H9 (cell line): Measurements from ENCODE around the gene HTRA3. TPM values are rescaled to one million over a fixed set of nuclear protein-coding genes. Genes with fewer than 3 reads are reported as not detected.

ENCODE experiments used
- DNase-seq: peaks from one replicate; pipeline ENCODE4 v3.0.0-alpha.2; 2017
- H2AFZ ChIP-seq: one replicate; pipeline ENCODE4 v1.6.1; 2013; ENCODE audit warnings: mild to moderate bottlenecking, low read length, control low read depth, moderate library complexity
- H2AK5ac ChIP-seq: 2 replicates; pipeline ENCODE4 v1.6.1; 2013; ENCODE audit warnings: low read length, control low read depth, mixed read lengths; ENCODE audit not compliant: insufficient read length
- H2BK120ac ChIP-seq: one replicate; pipeline ENCODE4 v1.6.1; 2013; ENCODE audit warnings: low read depth, mild to moderate bottlenecking, low read length, control low read depth, inconsistent platforms; ENCODE audit not compliant: poor library complexity, severe bottlenecking
- H2BK12ac ChIP-seq: 2 replicates; pipeline ENCODE4 v1.6.1; 2013; ENCODE audit warnings: low read length, control low read depth, mixed read lengths, low read depth; ENCODE audit not compliant: insufficient read length
- H2BK15ac ChIP-seq: 2 replicates; pipeline ENCODE4 v1.6.1; 2013; ENCODE audit warnings: low read depth, low read length, control low read depth
- H2BK20ac ChIP-seq: one replicate; pipeline ENCODE4 v1.6.1; 2013; ENCODE audit warnings: low read depth, mild to moderate bottlenecking, low read length, control low read depth, inconsistent platforms; ENCODE audit not compliant: poor library complexity, severe bottlenecking
- H2BK5ac ChIP-seq: 2 replicates; pipeline ENCODE4 v1.6.1; 2013; ENCODE audit warnings: low read length, control low read depth, mixed read lengths; ENCODE audit not compliant: insufficient read length
- H3K14ac ChIP-seq: 2 replicates; pipeline ENCODE4 v1.6.1; 2013; ENCODE audit warnings: low read length, control low read depth; ENCODE audit not compliant: insufficient read depth
- H3K18ac ChIP-seq: 2 replicates; pipeline ENCODE4 v1.6.1; 2013; ENCODE audit warnings: low read depth, mild to moderate bottlenecking, mixed read lengths, low read length, control low read depth; ENCODE audit not compliant: insufficient read length
- H3K23ac ChIP-seq: 2 replicates; pipeline ENCODE4 v1.6.1; 2013; ENCODE audit warnings: low read length, control low read depth, mixed read lengths, low read depth; ENCODE audit not compliant: insufficient read length
- H3K23me2 ChIP-seq: 2 replicates; pipeline ENCODE4 v1.6.1; 2013; ENCODE audit warnings: low read depth, mild to moderate bottlenecking, mixed read lengths, low read length, control low read depth; ENCODE audit not compliant: insufficient read length, poor library complexity, severe bottlenecking
- H3K27ac ChIP-seq: 2 replicates; pipeline ENCODE4 v1.5.1; 2013; ENCODE audit warnings: low read length, control low read depth, mixed read lengths, low read depth; ENCODE audit not compliant: insufficient read length
- H3K27me3 ChIP-seq: 2 replicates; pipeline ENCODE4 v1.6.1; 2013; ENCODE audit warnings: low read length, control low read depth, inconsistent platforms; ENCODE audit not compliant: insufficient read depth
- H3K4ac ChIP-seq: 2 replicates; pipeline ENCODE4 v1.6.1; 2013; ENCODE audit warnings: low read depth, mild to moderate bottlenecking, control low read depth, inconsistent platforms, low read length, moderate library complexity
- H3K4me1 ChIP-seq: 2 replicates; pipeline ENCODE4 v1.6.1; 2013; ENCODE audit warnings: low read length, control low read depth, inconsistent platforms; ENCODE audit not compliant: insufficient read depth
- H3K4me2 ChIP-seq: 2 replicates; pipeline ENCODE4 v1.6.1; 2013; ENCODE audit warnings: low read length, control low read depth, mixed read lengths; ENCODE audit not compliant: insufficient read length, insufficient read depth
- H3K56ac ChIP-seq: 2 replicates; pipeline ENCODE4 v1.6.1; 2013; ENCODE audit warnings: low read depth, mild to moderate bottlenecking, mixed read lengths, low read length, control low read depth; ENCODE audit not compliant: insufficient read length
- H3K79me1 ChIP-seq: 2 replicates; pipeline ENCODE4 v1.6.1; 2013; ENCODE audit warnings: low read depth, mild to moderate bottlenecking, moderate library complexity, low read length, control low read depth, inconsistent platforms; ENCODE audit not compliant: insufficient read depth, poor library complexity, severe bottlenecking
- H3K79me2 ChIP-seq: 2 replicates; pipeline ENCODE4 v1.6.1; 2013; ENCODE audit warnings: low read length, control low read depth, inconsistent platforms; ENCODE audit not compliant: insufficient read depth
- H3K9ac ChIP-seq: 2 replicates; pipeline ENCODE4 v1.6.1; 2013; ENCODE audit warnings: low read length, control low read depth, mixed read lengths; ENCODE audit not compliant: insufficient read length; ENCODE audit errors: extremely low read depth
- H3K9me3 ChIP-seq: one replicate; pipeline ENCODE4 v1.6.1; 2013; ENCODE audit warnings: low read depth, low read length, inconsistent platforms; ENCODE audit not compliant: control insufficient read depth
- H3T11ph ChIP-seq: one replicate; pipeline ENCODE4 v1.6.1; 2013; ENCODE audit warnings: mild to moderate bottlenecking, low read length, control low read depth, inconsistent platforms
- H4K20me1 ChIP-seq: one replicate; pipeline ENCODE4 v1.6.1; 2013; ENCODE audit not compliant: control insufficient read depth, insufficient read length, insufficient read depth
- H4K5ac ChIP-seq: 2 replicates; pipeline ENCODE4 v1.6.1; 2013; ENCODE audit warnings: low read depth, mild to moderate bottlenecking, mixed read lengths, low read length, control low read depth; ENCODE audit not compliant: insufficient read length
- H4K8ac ChIP-seq: replicated peaks from 2 replicates; pipeline ENCODE4 v1.6.1; 2013; ENCODE audit warnings: low read length, control low read depth, mixed read lengths, low read depth; ENCODE audit not compliant: insufficient read length
- H4K91ac ChIP-seq: 2 replicates; pipeline ENCODE4 v1.6.1; 2013; ENCODE audit warnings: low read depth, mild to moderate bottlenecking, moderate library complexity, mixed read lengths, low read length, control low read depth; ENCODE audit not compliant: insufficient read length
- H3K27ac Mint-ChIP-seq, 3 experiments: 2 replicates in 2 of 3; 3 replicates in 1 of 3; pipeline ENCODE4 v1.8.0; 2020 to 2021; ENCODE audit warnings: mixed read lengths in 3 of 3, mild to moderate bottlenecking in 1 of 3, moderate library complexity in 1 of 3
- H3K27me3 Mint-ChIP-seq: 2 replicates; pipeline ENCODE4 v1.8.0; 2021; ENCODE audit warnings: low read depth, mild to moderate bottlenecking, moderate library complexity, mixed read lengths
- H3K36me3 Mint-ChIP-seq, 3 experiments: 2 replicates in 2 of 3; 3 replicates in 1 of 3; pipeline ENCODE4 v1.8.0; 2020 to 2021; ENCODE audit warnings: low read depth in 3 of 3, mixed read lengths in 3 of 3; ENCODE audit not compliant: insufficient read depth in 1 of 3
- H3K4me1 Mint-ChIP-seq, 2 experiments: 2 replicates each; pipeline ENCODE4 v1.8.0; 2020; ENCODE audit warnings: mixed read lengths in 2 of 2
- H3K4me3 Mint-ChIP-seq, 2 experiments: 2 replicates in 1 of 2; 3 replicates in 1 of 2; pipeline ENCODE4 v1.8.0; 2020 to 2021; ENCODE audit warnings: mild to moderate bottlenecking in 2 of 2, mixed read lengths in 2 of 2, moderate library complexity in 1 of 2
- H3K9me3 Mint-ChIP-seq, 2 experiments: 2 replicates in 1 of 2; 3 replicates in 1 of 2; pipeline ENCODE4 v1.8.0; 2020; ENCODE audit warnings: mild to moderate bottlenecking in 2 of 2, mixed read lengths in 2 of 2, moderate library complexity in 1 of 2
- WGBS: extraction: QIAGEN DNeasy Blood & Tissue Kit; methylation state at CpG from one replicate; pipeline ENCODE4 v1.1.7; 2013; ENCODE audit warnings: missing lambda C conversion rate, low lambda C conversion rate, mixed read lengths; ENCODE audit not compliant: insufficient read length; ENCODE audit errors: extremely low coverage; 5-methylcytosine and 5-hydroxymethylcytosine counted together
- total RNA-seq: library from RNA; stranded (reverse); gene quantifications from 2 replicates; pipeline ENCODE4 v1.2.1, GENCODE V29; 2021
- TF ChIP-seq, protein P1 (sequence below): fragments of 200-600 bp; sonication (generic); conservative IDR thresholded peaks from 3 replicates; pipeline ENCODE4 v1.8.0; 2021; ENCODE audit warnings: antibody characterized with exemption, mild to moderate bottlenecking

The HTRA3 gene
- total RNA-seq, 1 experiment from 2014 or later: 3.0 TPM

DNA sequence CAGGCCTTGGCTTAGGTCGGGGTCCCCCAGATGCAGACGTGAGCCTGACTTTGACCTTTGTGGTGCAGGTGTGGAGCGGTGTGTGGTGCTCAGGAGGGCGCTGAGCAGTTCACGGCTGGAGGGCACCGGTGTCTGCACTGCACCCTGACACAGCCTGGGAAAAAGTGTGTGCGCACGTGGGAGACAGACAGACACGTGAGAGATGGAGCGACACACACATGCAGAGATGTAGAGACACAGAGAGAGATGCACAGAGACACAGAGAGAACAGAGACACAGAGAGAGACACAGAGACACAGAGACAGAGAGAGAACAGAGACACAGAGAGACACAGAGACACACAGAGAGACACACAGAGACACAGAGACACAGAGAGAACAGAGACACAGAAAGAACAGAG is 6.2 kb upstream of the HTRA3 start:
- no peak overlapping the region for H4K8ac ChIP-seq
- no peak for DNase-seq
- H3K4ac ChIP-seq: no peak overlapping the region
- no peak overlapping the region for H3K14ac ChIP-seq
- H2BK120ac ChIP-seq: no peak overlapping the region
- Mint-ChIP-seq H3K4me3 (peak overlapping the region in 1 of 2 experiments; percentile 0; a peak in 1 of 5 replicates), H3K27ac (no peak overlapping the region; a peak in 2 of 7 replicates), H3K4me1 (peaks cover 0 to 16% of the 10 kb centered on the region in 2 experiments; a peak in 2 of 4 replicates), H3K27me3 (peaks cover 4% of the 10 kb centered on the region), H3K36me3 (no peaks in the 10 kb centered on the region), H3K9me3 (no peaks in the 10 kb centered on the region; a peak in 1 of 5 replicates)
- H2BK15ac ChIP-seq: no peak overlapping the region
- H3K4me1 ChIP-seq: no peaks in the 10 kb centered on the region
- no peaks in the 10 kb centered on the region for H3K79me2 ChIP-seq
- no peaks in the 10 kb centered on the region for H4K20me1 ChIP-seq
- H3T11ph ChIP-seq: no peak overlapping the region
- no peak overlapping the region for H2AK5ac ChIP-seq
- H3K18ac ChIP-seq: no peak overlapping the region
- H4K91ac ChIP-seq: no peak overlapping the region
- no peak overlapping the region for H3K9ac ChIP-seq
- no peak overlapping the region for H2BK12ac ChIP-seq
- H3K56ac ChIP-seq: no peak overlapping the region
- no peaks in the 10 kb centered on the region for H3K27me3 ChIP-seq
- TF ChIP-seq, protein P1, sequence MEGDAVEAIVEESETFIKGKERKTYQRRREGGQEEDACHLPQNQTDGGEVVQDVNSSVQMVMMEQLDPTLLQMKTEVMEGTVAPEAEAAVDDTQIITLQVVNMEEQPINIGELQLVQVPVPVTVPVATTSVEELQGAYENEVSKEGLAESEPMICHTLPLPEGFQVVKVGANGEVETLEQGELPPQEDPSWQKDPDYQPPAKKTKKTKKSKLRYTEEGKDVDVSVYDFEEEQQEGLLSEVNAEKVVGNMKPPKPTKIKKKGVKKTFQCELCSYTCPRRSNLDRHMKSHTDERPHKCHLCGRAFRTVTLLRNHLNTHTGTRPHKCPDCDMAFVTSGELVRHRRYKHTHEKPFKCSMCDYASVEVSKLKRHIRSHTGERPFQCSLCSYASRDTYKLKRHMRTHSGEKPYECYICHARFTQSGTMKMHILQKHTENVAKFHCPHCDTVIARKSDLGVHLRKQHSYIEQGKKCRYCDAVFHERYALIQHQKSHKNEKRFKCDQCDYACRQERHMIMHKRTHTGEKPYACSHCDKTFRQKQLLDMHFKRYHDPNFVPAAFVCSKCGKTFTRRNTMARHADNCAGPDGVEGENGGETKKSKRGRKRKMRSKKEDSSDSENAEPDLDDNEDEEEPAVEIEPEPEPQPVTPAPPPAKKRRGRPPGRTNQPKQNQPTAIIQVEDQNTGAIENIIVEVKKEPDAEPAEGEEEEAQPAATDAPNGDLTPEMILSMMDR: no peak
- no peaks in the 10 kb centered on the region for H3K79me1 ChIP-seq
- no peak overlapping the region for H3K27ac ChIP-seq
- H3K4me2 ChIP-seq: no peak overlapping the region
- WGBS: no CpG with 5 or more reads among the region's 10 CpGs
- no peak overlapping the region for H2BK20ac ChIP-seq
- H3K9me3 ChIP-seq: no peaks in the 10 kb centered on the region
- H4K5ac ChIP-seq: no peak overlapping the region
- H3K23me2 ChIP-seq: no peaks in the 10 kb centered on the region
- no peak overlapping the region for H2AFZ ChIP-seq
- no peak overlapping the region for H2BK5ac ChIP-seq
- H3K23ac ChIP-seq: no peak overlapping the region
